GM10248 (cell line): ENCODE measurements around the gene FTO.

Experiments
- CTCF ChIA-PET: fragments of 300-600 bp; sonication (Branson Sonifier 250); formaldehyde crosslinking; extraction: SDS; loops from one replicate; lab custom pipeline; 2021; ENCODE audit warnings: antibody characterized with exemption; lab: Yijun Ruan, JAX
- POLR2A ChIA-PET: fragments of 350-650 bp; sonication (Branson Sonifier 250); formaldehyde crosslinking; extraction: SDS; loops from one replicate; lab custom pipeline; 2020; ENCODE audit warnings: antibody characterized with exemption; lab: Yijun Ruan, JAX
- DNase-seq: peaks from one replicate; pipeline ENCODE4 v3.0.0; 2012; ENCODE audit errors: extremely low spot score
- TF ChIP-seq, protein P1 (sequence below): IDR thresholded peaks from 2 replicates; pipeline ENCODE4 v1.5.1; 2012; ENCODE audit warnings: mild to moderate bottlenecking, low read depth; ENCODE audit errors: extremely low read depth, missing control alignments, control extremely low read depth

The FTO gene

GRCh38 chr16:53949715-53950410 lies 245.9 kb downstream of the FTO start:
- ChIA-PET CTCF (interaction anchor here (1.2 to 1.9 kb wide), 4 partner anchors 9 to 176 kb away, joined by 4 to 5 read pairs (median 4); no protein-coding TSS in a partner anchor), POLR2A (interaction anchor here (0.7 kb wide), 1 partner anchor 137 kb away, joined by 4 read pairs; no protein-coding TSS in a partner anchor)
- TF ChIP-seq, protein P1, sequence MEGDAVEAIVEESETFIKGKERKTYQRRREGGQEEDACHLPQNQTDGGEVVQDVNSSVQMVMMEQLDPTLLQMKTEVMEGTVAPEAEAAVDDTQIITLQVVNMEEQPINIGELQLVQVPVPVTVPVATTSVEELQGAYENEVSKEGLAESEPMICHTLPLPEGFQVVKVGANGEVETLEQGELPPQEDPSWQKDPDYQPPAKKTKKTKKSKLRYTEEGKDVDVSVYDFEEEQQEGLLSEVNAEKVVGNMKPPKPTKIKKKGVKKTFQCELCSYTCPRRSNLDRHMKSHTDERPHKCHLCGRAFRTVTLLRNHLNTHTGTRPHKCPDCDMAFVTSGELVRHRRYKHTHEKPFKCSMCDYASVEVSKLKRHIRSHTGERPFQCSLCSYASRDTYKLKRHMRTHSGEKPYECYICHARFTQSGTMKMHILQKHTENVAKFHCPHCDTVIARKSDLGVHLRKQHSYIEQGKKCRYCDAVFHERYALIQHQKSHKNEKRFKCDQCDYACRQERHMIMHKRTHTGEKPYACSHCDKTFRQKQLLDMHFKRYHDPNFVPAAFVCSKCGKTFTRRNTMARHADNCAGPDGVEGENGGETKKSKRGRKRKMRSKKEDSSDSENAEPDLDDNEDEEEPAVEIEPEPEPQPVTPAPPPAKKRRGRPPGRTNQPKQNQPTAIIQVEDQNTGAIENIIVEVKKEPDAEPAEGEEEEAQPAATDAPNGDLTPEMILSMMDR: no peak
- peak; percentile 27 for DNase-seq

- no peak for DNase-seq
- CTCF ChIA-PET: interaction anchor here (0.8 to 1.9 kb wide), 3 partner anchors 12 to 177 kb away, joined by 3 to 4 read pairs (median 4); no protein-coding TSS in a partner anchor
- TF ChIP-seq, protein P1: no peak
- POLR2A ChIA-PET: no interaction called here
Observed at GRCh38 chr16:53950677-53951076, 246.7 kb downstream of the FTO start.

GRCh38 chr16:53952215-53953208 lies 248.6 kb downstream of the FTO start:
- peak; percentile 7 for DNase-seq
- ChIA-PET CTCF (no interaction called here), POLR2A (no interaction called here)
- TF ChIP-seq, protein P1: no peak

DNA sequence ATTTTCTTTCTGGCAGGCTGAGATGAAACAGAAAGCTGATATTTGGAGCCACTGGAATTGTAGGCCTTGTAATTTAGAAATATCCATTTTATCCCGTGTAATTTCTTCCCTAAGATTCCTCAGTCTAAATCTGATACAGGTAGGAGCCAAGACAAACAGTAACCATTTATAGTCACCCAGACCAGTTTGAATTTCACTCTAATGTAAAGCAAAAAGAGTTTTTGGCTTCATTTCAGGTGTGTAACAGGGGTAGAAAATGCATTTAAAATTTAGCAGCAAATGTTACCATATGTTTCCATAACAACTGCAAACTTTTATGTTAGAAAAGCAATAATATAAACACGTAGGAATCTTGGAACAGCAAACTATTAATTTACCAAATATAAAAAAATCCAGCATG lies 249.4 kb downstream of the FTO start:
- POLR2A ChIA-PET: no interaction called here
- DNase-seq: no peak
- CTCF ChIA-PET: no interaction called here
- TF ChIP-seq, protein P1: no peak

- ChIA-PET POLR2A (no interaction called here), CTCF (interaction anchor here (1.1 kb wide), 1 partner anchor 9 kb away, joined by 6 read pairs; no protein-coding TSS in a partner anchor)
- TF ChIP-seq, protein P1: no peak
- no peak for DNase-seq
Observed at GRCh38 chr16:53955221-53955875, 251.4 kb downstream of the FTO start.
